Measurements from ENCODE around the gene CCDC85C. TPM values are rescaled to one million over a fixed set of nuclear protein-coding genes. Genes with fewer than 3 reads are reported as not detected.

CCDC85C gene
- total RNA-seq, result 1.8 and 1.9 TPM in 2 replicates

GRCh38 chr14:99603471-99604277 is at the start of gene CCDC85C:
Gene CCDC85C, minus strand, starts transcription at chr14:99604207. Its CDS starts 248 bp downstream, at chr14:99603959.
- POLR2A ChIA-PET, result interaction anchor here (0.9 to 3.2 kb wide), 3 partner anchors 15 to 122 kb away, joined by 4 to 27 read pairs (median 7); partner anchors contain the start of genes CCNK, CYP46A1 and SETD3
- TF ChIP-seq, protein P1, sequence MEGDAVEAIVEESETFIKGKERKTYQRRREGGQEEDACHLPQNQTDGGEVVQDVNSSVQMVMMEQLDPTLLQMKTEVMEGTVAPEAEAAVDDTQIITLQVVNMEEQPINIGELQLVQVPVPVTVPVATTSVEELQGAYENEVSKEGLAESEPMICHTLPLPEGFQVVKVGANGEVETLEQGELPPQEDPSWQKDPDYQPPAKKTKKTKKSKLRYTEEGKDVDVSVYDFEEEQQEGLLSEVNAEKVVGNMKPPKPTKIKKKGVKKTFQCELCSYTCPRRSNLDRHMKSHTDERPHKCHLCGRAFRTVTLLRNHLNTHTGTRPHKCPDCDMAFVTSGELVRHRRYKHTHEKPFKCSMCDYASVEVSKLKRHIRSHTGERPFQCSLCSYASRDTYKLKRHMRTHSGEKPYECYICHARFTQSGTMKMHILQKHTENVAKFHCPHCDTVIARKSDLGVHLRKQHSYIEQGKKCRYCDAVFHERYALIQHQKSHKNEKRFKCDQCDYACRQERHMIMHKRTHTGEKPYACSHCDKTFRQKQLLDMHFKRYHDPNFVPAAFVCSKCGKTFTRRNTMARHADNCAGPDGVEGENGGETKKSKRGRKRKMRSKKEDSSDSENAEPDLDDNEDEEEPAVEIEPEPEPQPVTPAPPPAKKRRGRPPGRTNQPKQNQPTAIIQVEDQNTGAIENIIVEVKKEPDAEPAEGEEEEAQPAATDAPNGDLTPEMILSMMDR (IDR thresholded peaks at IDR 0.05), result no peak
- Mint-ChIP-seq H3K27ac (peak within 1 kb of the TSS; percentile 71), H3K9me3 (no peaks in the 10 kb centered on the region), H3K27me3 (no peaks in the 10 kb centered on the region), H3K36me3 (ENCODE audit: low read depth) (no peaks in the 10 kb centered on the region), H3K4me3 (peak within 1 kb of the TSS; percentile 88), H3K4me1 (peaks cover 9% of the 10 kb centered on the region)
- CTCF ChIA-PET, result no interaction called here
- no peak for ATAC-seq (ENCODE audit: low read depth)
- intact Hi-C loops (cut with micrococcal nuclease), result loop anchor here (1.0 to 10.0 kb wide), 7 partner anchors 81 to 771 kb away; partner anchors contain the start of genes CCNK, CYP46A1, EVL and SLC25A29
- DNase-seq, result peak; percentile 54

- no peaks in the 10 kb centered on the region for H3K4me1 Mint-ChIP-seq
- no peaks in the 10 kb centered on the region for H3K9me3 Mint-ChIP-seq
- no peak for ATAC-seq (ENCODE audit: low read depth)
- H3K36me3 Mint-ChIP-seq (ENCODE audit: low read depth), result no peaks in the 10 kb centered on the region
- intact Hi-C loops (cut with micrococcal nuclease), result no loop called here
- H3K27me3 Mint-ChIP-seq, result peaks cover 34% of the 10 kb centered on the region
- ChIA-PET POLR2A (no interaction called here), CTCF (no interaction called here)
- DNase-seq, result no peak
- H3K4me3 Mint-ChIP-seq, result no peak overlapping the region
- TF ChIP-seq, protein P1 (IDR thresholded peaks at IDR 0.05), result no peak
- no peak overlapping the region for H3K27ac Mint-ChIP-seq
These were observed 48.1 kb upstream of the CCDC85C start for GRCh38 chr14:99651953-99652746.

GRCh38 chr14:99650189-99650588 is 46.2 kb upstream of the CCDC85C start:
- no peak for DNase-seq
- intact Hi-C loops (cut with micrococcal nuclease), result no loop called here
- CTCF ChIA-PET, result no interaction called here
- Mint-ChIP-seq H3K9me3 (no peaks in the 10 kb centered on the region), H3K27ac (no peak overlapping the region), H3K4me3 (no peak overlapping the region), H3K27me3 (peaks cover 37% of the 10 kb centered on the region), H3K36me3 (ENCODE audit: low read depth) (no peaks in the 10 kb centered on the region), H3K4me1 (no peaks in the 10 kb centered on the region)
- ATAC-seq (ENCODE audit: low read depth), result no peak
- POLR2A ChIA-PET, result no interaction called here
- TF ChIP-seq, protein P1 (IDR thresholded peaks at IDR 0.05), result no peak

GRCh38 chr14:99649643-99650042 is 45.6 kb upstream of the CCDC85C start:
- TF ChIP-seq, protein P1 (IDR thresholded peaks at IDR 0.05), result no peak
- POLR2A ChIA-PET, result no interaction called here
- H3K36me3 Mint-ChIP-seq (ENCODE audit: low read depth), result no peaks in the 10 kb centered on the region
- no peaks in the 10 kb centered on the region for H3K9me3 Mint-ChIP-seq
- no peaks in the 10 kb centered on the region for H3K4me1 Mint-ChIP-seq
- peaks cover 33% of the 10 kb centered on the region for H3K27me3 Mint-ChIP-seq
- intact Hi-C loops (cut with micrococcal nuclease), result no loop called here
- H3K27ac Mint-ChIP-seq, result no peak overlapping the region
- ATAC-seq (ENCODE audit: low read depth) (no peak), DNase-seq (no peak)
- CTCF ChIA-PET, result no interaction called here
- no peak overlapping the region for H3K4me3 Mint-ChIP-seq

- Mint-ChIP-seq H3K27ac (no peak overlapping the region), H3K9me3 (no peaks in the 10 kb centered on the region), H3K4me1 (no peaks in the 10 kb centered on the region), H3K4me3 (no peak overlapping the region), H3K36me3 (ENCODE audit: low read depth) (no peaks in the 10 kb centered on the region), H3K27me3 (peaks cover 30% of the 10 kb centered on the region)
- DNase-seq, result no peak
- TF ChIP-seq, protein P1 (IDR thresholded peaks at IDR 0.05), result no peak
- CTCF ChIA-PET, result no interaction called here
- intact Hi-C loops (cut with micrococcal nuclease), result no loop called here
- POLR2A ChIA-PET, result no interaction called here
- no peak for ATAC-seq (ENCODE audit: low read depth)
These were observed 45.2 kb upstream of the CCDC85C start for GRCh38 chr14:99649219-99649618.

All from activated B cell treated with CpG ODN at 0.5 μM for 24 hours (primary cell).